Glutamatergic neuron (in vitro differentiated cells): ENCODE data around the gene TBC1D1. TPM values are rescaled to one million over a fixed set of nuclear protein-coding genes. Genes with fewer than 3 reads are reported as not detected.

Experiments used
- DNase-seq: peaks from one replicate; pipeline ENCODE4 v3.0.0; 2022
- H3K27ac Mint-ChIP-seq: one replicate; pipeline ENCODE4 v1.8.0; 2020; ENCODE audit warnings: mild to moderate bottlenecking, mixed read lengths, inconsistent platforms; ENCODE audit not compliant: unreplicated experiment
- H3K27me3 Mint-ChIP-seq: one replicate; pipeline ENCODE4 v1.8.0; 2020; ENCODE audit warnings: mild to moderate bottlenecking, moderate library complexity, mixed read lengths, inconsistent platforms; ENCODE audit not compliant: unreplicated experiment
- H3K36me3 Mint-ChIP-seq: one replicate; pipeline ENCODE4 v1.8.0; 2020; ENCODE audit warnings: mild to moderate bottlenecking, mixed read lengths, inconsistent platforms; ENCODE audit not compliant: unreplicated experiment
- H3K4me1 Mint-ChIP-seq: one replicate; pipeline ENCODE4 v1.8.0; 2020; ENCODE audit warnings: mild to moderate bottlenecking, low read depth, mixed read lengths, inconsistent platforms; ENCODE audit not compliant: unreplicated experiment
- H3K4me3 Mint-ChIP-seq: one replicate; pipeline ENCODE4 v1.8.0; 2020; ENCODE audit warnings: mild to moderate bottlenecking, mixed read lengths, inconsistent platforms; ENCODE audit not compliant: unreplicated experiment
- H3K9me3 Mint-ChIP-seq: one replicate; pipeline ENCODE4 v1.8.0; 2020; ENCODE audit warnings: mild to moderate bottlenecking, moderate library complexity, mixed read lengths, inconsistent platforms; ENCODE audit not compliant: unreplicated experiment
- CTCF ChIP-seq: fragments of 200-600 bp; sonication (generic); IDR thresholded peaks from one replicate; pipeline ENCODE4 v1.5.0; 2021; ENCODE audit not compliant: partially characterized antibody, unreplicated experiment
- total RNA-seq: library from RNA; stranded (reverse); fragmentation: NEBNext Ultra II Directional; extraction: Animal tissue kit (Norgen Biotek cat#: 25700); gene quantifications from one replicate; pipeline ENCODE4 v1.2.1, GENCODE V29; 2021; ENCODE audit not compliant: unreplicated experiment

TBC1D1 gene
- total RNA-seq, 1 donor from 2014 or later: 106 TPM

- H3K9me3 Mint-ChIP-seq: peaks cover 2% of the 10 kb centered on the region
Observed at GRCh38 chr4:38128478-38129459, 237.9 kb downstream of the TBC1D1 start.

GRCh38 chr4:38129460-38130227, 238.8 kb downstream of the TBC1D1 start:
- Mint-ChIP-seq H3K27me3 (no peaks in the 10 kb centered on the region), H3K9me3 (peaks cover 2% of the 10 kb centered on the region), H3K36me3 (no peaks in the 10 kb centered on the region), H3K4me1 (peaks cover 21% of the 10 kb centered on the region), H3K4me3 (no peak overlapping the region), H3K27ac (no peak overlapping the region)
- TF ChIP-seq CTCF: no peak
- no peak for DNase-seq

More at GRCh38 chr4:38128478-38129459, 237.9 kb downstream of the TBC1D1 start:
- Mint-ChIP-seq H3K36me3 (no peaks in the 10 kb centered on the region), H3K4me3 (no peak overlapping the region), H3K27me3 (no peaks in the 10 kb centered on the region), H3K4me1 (peaks cover 21% of the 10 kb centered on the region), H3K27ac (peak overlapping the region; percentile 78)
- TF ChIP-seq CTCF: no peak
- DNase-seq: no peak

GRCh38 chr4:38130884-38131283, 240.0 kb downstream of the TBC1D1 start:
- no peak for DNase-seq
- peaks cover 21% of the 10 kb centered on the region for H3K4me1 Mint-ChIP-seq
- H3K27ac Mint-ChIP-seq: no peak overlapping the region
- H3K9me3 Mint-ChIP-seq: peaks cover 2% of the 10 kb centered on the region
- no peaks in the 10 kb centered on the region for H3K27me3 Mint-ChIP-seq
- H3K36me3 Mint-ChIP-seq: no peaks in the 10 kb centered on the region
- no peak overlapping the region for H3K4me3 Mint-ChIP-seq
- no peak for TF ChIP-seq CTCF

- Mint-ChIP-seq H3K4me3 (peak overlapping the region; percentile 40), H3K9me3 (peaks cover 2% of the 10 kb centered on the region), H3K27ac (peak overlapping the region; percentile 63), H3K4me1 (peaks cover 21% of the 10 kb centered on the region), H3K27me3 (no peaks in the 10 kb centered on the region), H3K36me3 (no peaks in the 10 kb centered on the region)
- no peak for DNase-seq
- no peak for TF ChIP-seq CTCF
Observed at GRCh38 chr4:38131371-38132091, 240.6 kb downstream of the TBC1D1 start.
